Esophagus squamous epithelium (tissue), 4 donors: ENCODE results near the gene LAMTOR5.

Experiments
- CTCF ChIP-seq, 6 experiments: fragments of 450-650 bp in 4 of 6; fragments of 200-600 bp in 2 of 6; sonication (generic) in 2 of 6; IDR thresholded peaks; one replicate each; pipeline ENCODE4 v1.5.1; 2016 to 2019; ENCODE audit warnings: antibody characterized with exemption in 6 of 6, mild to moderate bottlenecking in 4 of 6, moderate library complexity in 4 of 6
- POLR2A ChIP-seq, 4 donors: fragments of 450-650 bp; IDR thresholded peaks; one replicate each; pipeline ENCODE4 v1.6.1; 2017; ENCODE audit warnings: antibody characterized with exemption in 4 of 4, mild to moderate bottlenecking in 4 of 4, moderate library complexity in 3 of 4

- TF ChIP-seq POLR2A (IDR thresholded peaks at IDR 0.05) (no peak), CTCF (IDR thresholded peaks at IDR 0.05) (no peak)
Measured at GRCh38 chr1:110387048-110387754, 20.3 kb downstream of the LAMTOR5 start.
